MM.1S (cell line): ENCODE measurements around the gene CLTB.

Experiments used
- CTCF ChIP-seq: fragments of 300-600 bp; sonication (generic); IDR thresholded peaks from 2 replicates; pipeline ENCODE4 v1.5.1; 2016; ENCODE audit warnings: antibody characterized with exemption, low read length, mixed read lengths
- EZH2 ChIP-seq: fragments of 300-600 bp; sonication (generic); optimal IDR thresholded peaks from 2 replicates; pipeline ENCODE3; 2017; ENCODE audit warnings: low read depth, mild to moderate bottlenecking, antibody characterized with exemption, low read length, mixed read lengths
- EZH2phosphoT487 ChIP-seq: fragments of 300-600 bp; sonication (generic); IDR thresholded peaks from 2 replicates; pipeline ENCODE4 v1.6.1; 2018; ENCODE audit warnings: antibody characterized with exemption, low read length

- no peak for TF ChIP-seq CTCF
- TF ChIP-seq EZH2 = no peak
- TF ChIP-seq EZH2phosphoT487 = no peak
These were observed 8.7 kb downstream of the CLTB start for GRCh38 chr5:176407456-176408251.
